ENCODE measurements around the gene ZC3H12C. TPM values are rescaled to one million over a fixed set of nuclear protein-coding genes. Genes with fewer than 3 reads are reported as not detected.

The ZC3H12C gene
- total and polyA plus RNA-seq, 2 of the 13 experiments (the other 11 are each of a cell fraction or from before 2014, with no cell fraction given): 2.4 to 5.7 TPM

- no peak overlapping the region for H2AFZ ChIP-seq (ENCODE audit: low read length)
- intact Hi-C loops (cut with micrococcal nuclease; ENCODE audit: unreplicated experiment): loop anchor here (1.0 to 10.0 kb wide), 6 partner anchors 46 to 1244 kb away; partner anchors contain the start of gene RDX
- H3K27me3 ChIP-seq (ENCODE audit: control insufficient read depth in 1 of 2, insufficient read depth in 2 of 2, low read length in 2 of 2): no peaks in the 10 kb centered on the region
- H3K4me1 ChIP-seq (ENCODE audit: insufficient read depth, low read length): no peaks in the 10 kb centered on the region
- H3K4me2 ChIP-seq (ENCODE audit: low read depth, low read length): no peak overlapping the region
- ChIA-PET CTCF (ENCODE audit: low intra/inter-chr PET ratio, low total read pairs) (interaction anchor here (0.7 to 3.7 kb wide), 5 partner anchors 167 to 328 kb away, joined by 3 to 35 read pairs (median 9); no protein-coding TSS in a partner anchor), POLR2A (no interaction called here)
- H3K4me3 ChIP-seq (replicated peaks in 1 of 3; ENCODE audit: insufficient read depth in 1 of 3, low read depth in 2 of 3, low read length in 3 of 3): no peak overlapping the region
- ATAC-seq: no peak
- no peaks in the 10 kb centered on the region for H3K36me3 ChIP-seq (replicated peaks in 1 of 2; ENCODE audit: control insufficient read depth in 1 of 2, insufficient read depth in 2 of 2, low read length in 2 of 2)
- TF ChIP-seq CREB1 (IDR thresholded peaks at IDR 0.05): no peak
- no peak for TF ChIP-seq CREB1 (CRISPR knock-in tag; IDR thresholded peaks at IDR 0.05)
- TF ChIP-seq TRAFD1 (CRISPR knock-in tag; IDR thresholded peaks at IDR 0.05; ENCODE audit: borderline replicate concordance): no peak
- no peak for TF ChIP-seq RCOR2 (CRISPR knock-in tag; IDR thresholded peaks at IDR 0.05)
- TF ChIP-seq SIN3A (IDR thresholded peaks at IDR 0.05; ENCODE audit: borderline replicate concordance, low read depth, low read length): no peak
- no peak for TF ChIP-seq MED13 (CRISPR knock-in tag; IDR thresholded peaks at IDR 0.05)
- TF ChIP-seq ARID4A (CRISPR knock-in tag; IDR thresholded peaks at IDR 0.05; ENCODE audit: borderline replicate concordance): no peak
- no peak for TF ChIP-seq ARID5B (CRISPR knock-in tag; IDR thresholded peaks at IDR 0.05)
- no peaks in the 10 kb centered on the region for H4K20me1 ChIP-seq (ENCODE audit: insufficient read depth, low read length)
- 87% methylated on average over 10 of the region's 10 CpGs for WGBS (ENCODE audit: low lambda C conversion rate)
- H3K9ac ChIP-seq (ENCODE audit: insufficient read depth, low read depth, low read length): no peak overlapping the region
- in situ Hi-C loops (cut with HindIII; ENCODE audit: extremely low pct_ligation_motif_present, low pct_unique_long_range_greater_than_20kb): loop anchor here (5.0 kb wide), 2 partner anchors 176 to 231 kb away; no protein-coding TSS in a partner anchor
- no TSS peak for BruUV-seq (replicated peaks)
- H3K9me3 ChIP-seq (ENCODE audit: low read length): no peaks in the 10 kb centered on the region
- DNase-seq (ENCODE audit: low spot score): no peak
- no peak for FAIRE-seq
- no peak overlapping the region for H3K27ac ChIP-seq (ENCODE audit: extremely low read length, insufficient read depth, low read length)
- H3K79me2 ChIP-seq (ENCODE audit: insufficient read depth, low read length): no peaks in the 10 kb centered on the region
Measured at GRCh38 chr11:110200836-110201235, 107.6 kb downstream of the ZC3H12C start.
